Ascending aorta (tissue), 2 donors: Measurements from ENCODE around the gene TAPBP. TPM values are rescaled to one million over a fixed set of nuclear protein-coding genes. Genes with fewer than 3 reads are reported as not detected.
A peak's percentile ranks its signal among the peaks of the same experiment; 100 is the strongest.
"Not testable (repeated sequence)": the region's sequence is repeated elsewhere in the genome, so short reads cannot be mapped to it uniquely, and the experiment has no call there.

Experiments used
- DNase-seq, 2 donors: peaks; one replicate each; pipeline ENCODE4 v3.0.0-alpha.2; 2019; ENCODE audit warnings: low spot score in 2 of 2
- H3K27ac ChIP-seq, 2 donors: fragments of 200-600 bp; sonication (generic); one replicate each; pipeline ENCODE4 v1.5.1; 2016 to 2017; ENCODE audit warnings: mild to moderate bottlenecking in 1 of 2
- H3K27me3 ChIP-seq: fragments of 200-600 bp; sonication (generic); one replicate; pipeline ENCODE4 v1.5.1; 2017
- H3K36me3 ChIP-seq, 2 donors: fragments of 200-600 bp; sonication (generic); one replicate each; pipeline ENCODE4 v1.5.1; 2016
- H3K4me1 ChIP-seq, 2 donors: fragments of 200-600 bp; sonication (generic); one replicate each; pipeline ENCODE4 v1.5.1; 2016 to 2017; ENCODE audit warnings: mild to moderate bottlenecking in 1 of 2
- H3K4me3 ChIP-seq, 2 donors: fragments of 200-600 bp; sonication (generic); one replicate each; pipeline ENCODE4 v1.5.1; 2016 to 2017; ENCODE audit warnings: mild to moderate bottlenecking in 1 of 2
- H3K9me3 ChIP-seq, 2 donors: fragments of 200-600 bp; sonication (generic); one replicate each; pipeline ENCODE4 v1.5.1; 2016
- CTCF ChIP-seq, 3 experiments: fragments of 200-600 bp in 2 of 3; fragments of 450-650 bp in 1 of 3; sonication (generic) in 2 of 3; IDR thresholded peaks; one replicate each; pipeline ENCODE4 v1.5.1; 2016 to 2019; ENCODE audit warnings: antibody characterized with exemption in 3 of 3, mild to moderate bottlenecking in 1 of 3, moderate library complexity in 1 of 3
- intact Hi-C: fragments of 100-400 bp; cut with DNase I; formaldehyde crosslinking; loops from one replicate; pipeline ENCODE4 v1.15.1; 2023
- total RNA-seq: library from RNA; depleted of rRNA; stranded (reverse); fragments of >200 nt; gene quantifications from one replicate; pipeline ENCODE4 v1.1.0, GENCODE V29; 2016

Gene TAPBP
- total RNA-seq, 1 donor from 2014 or later, result 185 TPM

GRCh38 chr6:33286946-33287914 is 26.6 kb downstream of the TAPBP start:
- Histone ChIP-seq H3K4me1 (peaks cover 3 to 20% of the 10 kb centered on the region in 2 donors), H3K27me3 (no peaks in the 10 kb centered on the region), H3K4me3 (peak overlapping the region in 1 of 2 donors; percentile 79), H3K27ac (no peak overlapping the region), H3K9me3 (no peaks in the 10 kb centered on the region), H3K36me3 (peaks cover 23 to 61% of the 10 kb centered on the region in 2 donors)
- DNase-seq, result no peak
- intact Hi-C loops, result no loop called here
- TF ChIP-seq CTCF (IDR thresholded peaks at IDR 0.05), result no peak

GRCh38 chr6:33285214-33285613 is 28.7 kb downstream of the TAPBP start:
- H3K9me3 ChIP-seq, DNase-seq, H3K4me3 ChIP-seq, intact Hi-C loops, H3K27me3 ChIP-seq, H3K27ac ChIP-seq: not testable (repeated sequence)
- peaks cover 3 to 15% of the 10 kb centered on the region in 2 donors for H3K4me1 ChIP-seq
- H3K36me3 ChIP-seq, result peaks cover 18 to 55% of the 10 kb centered on the region in 2 donors

- H3K36me3 ChIP-seq, result peaks cover 13 to 48% of the 10 kb centered on the region in 2 donors
Measured at GRCh38 chr6:33280539-33280938, 33.3 kb downstream of the TAPBP start.

GRCh38 chr6:33279971-33280511 is 33.8 kb downstream of the TAPBP start:
- H3K4me3 ChIP-seq, result no peak overlapping the region
- no peaks in the 10 kb centered on the region for H3K9me3 ChIP-seq
- no peak overlapping the region for H3K27ac ChIP-seq
- intact Hi-C loops, result no loop called here
- peaks cover 6 to 15% of the 10 kb centered on the region in 2 donors for H3K4me1 ChIP-seq
- no peak for DNase-seq
- peak in 1 of 3 experiments; percentile 24 for TF ChIP-seq CTCF (IDR thresholded peaks at IDR 0.05)
- no peaks in the 10 kb centered on the region for H3K27me3 ChIP-seq
- peaks cover 13 to 48% of the 10 kb centered on the region in 2 donors for H3K36me3 ChIP-seq

More at GRCh38 chr6:33280539-33280938, 33.3 kb downstream of the TAPBP start:
- TF ChIP-seq CTCF (IDR thresholded peaks at IDR 0.05), result no peak
- DNase-seq, result no peak
- H3K4me1 ChIP-seq, result peaks cover 6 to 15% of the 10 kb centered on the region in 2 donors
- H3K9me3 ChIP-seq, result no peaks in the 10 kb centered on the region
- no peak overlapping the region for H3K4me3 ChIP-seq
- no peaks in the 10 kb centered on the region for H3K27me3 ChIP-seq
- H3K27ac ChIP-seq, result no peak overlapping the region
- intact Hi-C loops, result no loop called here

GRCh38 chr6:33279257-33279695 is 34.6 kb downstream of the TAPBP start:
- Histone ChIP-seq H3K27me3 (no peaks in the 10 kb centered on the region), H3K4me1 (peaks cover 6 to 19% of the 10 kb centered on the region in 2 donors), H3K9me3 (no peaks in the 10 kb centered on the region), H3K27ac (no peak overlapping the region), H3K36me3 (peaks cover 19 to 48% of the 10 kb centered on the region in 2 donors), H3K4me3 (no peak overlapping the region)
- no peak for DNase-seq
- no peak for TF ChIP-seq CTCF (IDR thresholded peaks at IDR 0.05)
- intact Hi-C loops, result no loop called here

- Histone ChIP-seq H3K4me3 (no peak overlapping the region), H3K27ac (no peak overlapping the region), H3K36me3 (peaks cover 22 to 48% of the 10 kb centered on the region in 2 donors), H3K27me3 (no peaks in the 10 kb centered on the region), H3K4me1 (peaks cover 6 to 24% of the 10 kb centered on the region in 2 donors), H3K9me3 (no peaks in the 10 kb centered on the region)
- TF ChIP-seq CTCF (IDR thresholded peaks at IDR 0.05), result no peak
- intact Hi-C loops, result no loop called here
- DNase-seq, result no peak
Measured at GRCh38 chr6:33278810-33279209, 35.1 kb downstream of the TAPBP start.
